HepG2 (cell line): ENCODE measurements around the gene CCDC157. TPM values are rescaled to one million over a fixed set of nuclear protein-coding genes. Genes with fewer than 3 reads are reported as not detected.
A peak's percentile ranks its signal among the peaks of the same experiment; 100 is the strongest.

Experiments
- ARID5B ChIP-seq: IDR thresholded peaks from 2 replicates; pipeline ENCODE4 v1.4.0; 2020; ENCODE audit warnings: mild to moderate bottlenecking, missing genetic modification reagents
- CSRNP1 ChIP-seq: sonication (generic); formaldehyde crosslinking; IDR thresholded peaks from 2 replicates; pipeline ENCODE4 v1.8.1; 2023; ENCODE audit warnings: mild to moderate bottlenecking, missing genetic modification reagents
- FOSL2 ChIP-seq: sonication (generic); formaldehyde crosslinking; IDR thresholded peaks from 2 replicates; pipeline ENCODE4 v1.4.0; 2020; ENCODE audit warnings: missing genetic modification reagents
- HMGXB4 ChIP-seq, 2 experiments: sonication (generic) in 1 of 2; formaldehyde crosslinking in 1 of 2; IDR thresholded peaks; 2 replicates each; pipeline versions ENCODE4 v1.4.0 to v1.6.1; 2018 to 2020; ENCODE audit warnings: missing genetic modification reagents in 2 of 2, borderline replicate concordance in 1 of 2, low read depth in 1 of 2, mild to moderate bottlenecking in 1 of 2, missing biosample characterization in 1 of 2
- HOXA7 ChIP-seq: sonication (generic); formaldehyde crosslinking; IDR thresholded peaks from 2 replicates; pipeline ENCODE4 v1.8.1; 2022; ENCODE audit warnings: mild to moderate bottlenecking, missing genetic modification reagents, moderate library complexity
- MEIS1 ChIP-seq: sonication (generic); formaldehyde crosslinking; IDR thresholded peaks from 2 replicates; pipeline ENCODE4 v1.9.0; 2021; ENCODE audit warnings: mild to moderate bottlenecking, missing genetic modification reagents, moderate library complexity, borderline replicate concordance
- NONO ChIP-seq, 2 experiments: fragments of 450-650 bp in 1 of 2; sonication (generic) in 1 of 2; formaldehyde crosslinking in 1 of 2; IDR thresholded peaks in 1 of 2; conservative IDR thresholded peaks in 1 of 2; 2 replicates each; pipeline versions ENCODE4 v1.6.1 to v1.8.0; 2017 to 2022; ENCODE audit warnings: mild to moderate bottlenecking in 1 of 2, missing genetic modification reagents in 1 of 2, moderate library complexity in 1 of 2
- RAD21 ChIP-seq: fragments of 450-650 bp; formaldehyde crosslinking; IDR thresholded peaks from 2 replicates; pipeline ENCODE4 v1.5.0; 2020; ENCODE audit warnings: mild to moderate bottlenecking
- SOX13 ChIP-seq, 3 experiments: fragments of 450-650 bp in 1 of 3; sonication (generic) in 1 of 3; formaldehyde crosslinking in 1 of 3; IDR thresholded peaks in 2 of 3; conservative IDR thresholded peaks in 1 of 3; 2 replicates each; pipeline versions ENCODE4 v1.5.0 to v1.6.1; 2016 to 2020; ENCODE audit warnings: antibody characterized with exemption in 1 of 3, mild to moderate bottlenecking in 1 of 3, missing compliant biosample characterization in 1 of 3, missing genetic modification reagents in 1 of 3, moderate library complexity in 1 of 3
- SOX6 ChIP-seq, 2 experiments: fragments of 450-650 bp in 1 of 2; sonication (generic) in 1 of 2; formaldehyde crosslinking in 1 of 2; IDR thresholded peaks; 2 replicates each; pipeline versions ENCODE4 v1.4.0 to v1.6.1; 2017 to 2020; ENCODE audit warnings: antibody characterized with exemption in 1 of 2, mild to moderate bottlenecking in 1 of 2, missing genetic modification reagents in 1 of 2
- SSRP1 ChIP-seq: IDR thresholded peaks from 2 replicates; pipeline ENCODE4 v1.6.1; 2016; ENCODE audit warnings: control low read depth
- TFE3 ChIP-seq: IDR thresholded peaks from 2 replicates; pipeline ENCODE4 v1.6.1; 2016
- THAP11 ChIP-seq: IDR thresholded peaks from 2 replicates; pipeline ENCODE4 v1.6.1; 2016; ENCODE audit warnings: missing biosample characterization, missing genetic modification reagents
- XRCC5 ChIP-seq: fragments of 200-400 bp; formaldehyde crosslinking; optimal IDR thresholded peaks from 2 replicates; pipeline ENCODE3; 2017; ENCODE audit warnings: mild to moderate bottlenecking, low read length
- ZBTB7B ChIP-seq: sonication (generic); formaldehyde crosslinking; IDR thresholded peaks from 2 replicates; pipeline ENCODE4 v1.4.0; 2020; ENCODE audit warnings: missing genetic modification reagents
- ZNF747 ChIP-seq: sonication (generic); formaldehyde crosslinking; IDR thresholded peaks from 2 replicates; pipeline ENCODE4 v1.8.1; 2023; ENCODE audit warnings: missing genetic modification reagents, mild to moderate bottlenecking, borderline replicate concordance
- polyA plus RNA-seq, 8 experiments: library from polyadenylated mRNA; depleted of rRNA in 3 of 8; stranded (reverse) in 7 of 8; unstranded in 1 of 8; fragments of >200 nt; fragmentation: Illumina TruSeq in 4 of 8; extraction: Trizol in 4 of 8; gene quantifications; 2 replicates each; pipeline versions ENCODE4 v1.2.1 to v1.2.3, GENCODE V29; 2011 to 2016; ENCODE audit warnings: low read depth in 4 of 8, missing spikeins in 1 of 8, mixed read lengths in 1 of 8; ENCODE audit not compliant: insufficient read depth in 1 of 8
- total RNA-seq, 5 experiments: library from RNA; depleted of rRNA; stranded (reverse); fragments of >200 nt; fragmentation: Illumina TruSeq; extraction: Trizol; gene quantifications; 2 replicates each; pipeline ENCODE4 v1.2.3, GENCODE V29; 2016; ENCODE audit warnings: low read depth in 1 of 5

CCDC157 gene
- total and polyA plus RNA-seq, 2 of the 13 experiments (the other 11 are each of a cell fraction or from before 2014, with no cell fraction given), result 1.4 to 1.6 TPM

GRCh38 chr22:30390974-30391691 lies 34.3 kb downstream of the CCDC157 start (continued):
- peak; percentile 49 for TF ChIP-seq THAP11
- peak; percentile 39 to 81; a peak in 1 of 4 replicates for TF ChIP-seq HMGXB4 (CRISPR knock-in tag; IDR thresholded peaks at IDR 0.05; ENCODE audit: borderline replicate concordance in 1 of 2, low read depth in 1 of 2)
- peak; percentile 78; the same call in 1 of the 2 replicates for TF ChIP-seq SSRP1 (CRISPR knock-in tag)
- TF ChIP-seq ZNF747 (CRISPR knock-in tag), result 0 out of 2 replicates have a peak, but pooled peaks have one; percentile 30
- no peak for TF ChIP-seq MEIS1
- peak; percentile 32; the same call in 1 of the 2 replicates for TF ChIP-seq TFE3
- TF ChIP-seq HOXA7 (CRISPR knock-in tag), result no peak
- no peak for TF ChIP-seq SOX6 (IDR thresholded peaks at IDR 0.05)
- TF ChIP-seq SOX6 (CRISPR knock-in tag; IDR thresholded peaks at IDR 0.05), result peak; percentile 70
- peak; percentile 31; the same call in 1 of the 2 replicates for TF ChIP-seq ARID5B (CRISPR knock-in tag)
- TF ChIP-seq SOX13 (IDR thresholded peaks at IDR 0.05), result no peak
- peak in 1 of 2 experiments; percentile 74; a peak in 1 of 4 replicates for TF ChIP-seq SOX13 (CRISPR knock-in tag; conservative IDR thresholded peaks at IDR 0.05 in 1 of 2, IDR thresholded peaks at IDR 0.05 in 1 of 2)
- TF ChIP-seq RAD21 (CRISPR knock-in tag), result peak; percentile 95
- peak; percentile 83 for TF ChIP-seq FOSL2 (CRISPR knock-in tag)
- peak; percentile 82 for TF ChIP-seq XRCC5
- TF ChIP-seq CSRNP1 (CRISPR knock-in tag), result peak; percentile 51; the same call in 1 of the 2 replicates
- 0 out of 2 replicates have a peak, but pooled peaks have one; percentile 57 for TF ChIP-seq ZBTB7B (CRISPR knock-in tag)
- TF ChIP-seq NONO (IDR thresholded peaks at IDR 0.05), result no peak
- 0 out of 2 replicates have a peak, but pooled peaks have one; percentile 31 for TF ChIP-seq NONO (CRISPR knock-in tag; conservative IDR thresholded peaks at IDR 0.05)
